ENCODE results near the gene WDFY4. TPM values are rescaled to one million over a fixed set of nuclear protein-coding genes. Genes with fewer than 3 reads are reported as not detected.

WDFY4 gene
- total RNA-seq, 1 donor from 2014 or later = not detected

GRCh38 chr10:48704156-48704555 lies 19.5 kb downstream of the WDFY4 start:
- Histone ChIP-seq H3K27ac (no peak overlapping the region), H3K79me2 (ENCODE audit: low read depth) (no peaks in the 10 kb centered on the region), H3K9me3 (ENCODE audit: low read depth) (no peaks in the 10 kb centered on the region), H3F3A (ENCODE audit: low read depth) (no peaks in the 10 kb centered on the region), H3K9ac (no peak overlapping the region), H3K4me2 (no peak overlapping the region), H2AFZ (replicated peaks) (no peak overlapping the region), H4K20me1 (ENCODE audit: low read depth) (no peaks in the 10 kb centered on the region), H3K27me3 (no peaks in the 10 kb centered on the region), H3K4me3 (no peak overlapping the region), H3K36me3 (no peaks in the 10 kb centered on the region), H3K4me1 (peaks cover 5% of the 10 kb centered on the region)
- peaks cover 4% of the 10 kb centered on the region for H3K4me1 Mint-ChIP-seq
- DNase-seq (ENCODE audit: low spot score) = no peak
- TF ChIP-seq EZH2phosphoT487 (IDR thresholded peaks at IDR 0.05) = no peak
- no peak for TF ChIP-seq EZH2 (IDR thresholded peaks at IDR 0.05)
- TF ChIP-seq CTCF (IDR thresholded peaks at IDR 0.05) = no peak
- no peak overlapping the region for H3K27ac Mint-ChIP-seq
- no peaks in the 10 kb centered on the region for H3K36me3 Mint-ChIP-seq
- H3K4me3 Mint-ChIP-seq = no peak overlapping the region
- H3K27me3 Mint-ChIP-seq (ENCODE audit: insufficient read depth, low read depth) = peaks cover 3% of the 10 kb centered on the region
- H3K9me3 Mint-ChIP-seq = no peaks in the 10 kb centered on the region

- Histone ChIP-seq H3K9me3 (ENCODE audit: low read depth) (no peaks in the 10 kb centered on the region), H3K36me3 (no peaks in the 10 kb centered on the region), H3K4me3 (no peak overlapping the region), H2AFZ (replicated peaks) (no peak overlapping the region), H3K27me3 (no peaks in the 10 kb centered on the region), H3K4me2 (no peak overlapping the region), H3F3A (ENCODE audit: low read depth) (no peaks in the 10 kb centered on the region), H3K27ac (no peak overlapping the region), H3K4me1 (peaks cover 5% of the 10 kb centered on the region), H4K20me1 (ENCODE audit: low read depth) (no peaks in the 10 kb centered on the region), H3K79me2 (ENCODE audit: low read depth) (no peaks in the 10 kb centered on the region), H3K9ac (no peak overlapping the region)
- no peak for DNase-seq (ENCODE audit: low spot score)
- Mint-ChIP-seq H3K27me3 (ENCODE audit: insufficient read depth, low read depth) (peaks cover 3% of the 10 kb centered on the region), H3K27ac (no peak overlapping the region), H3K9me3 (no peaks in the 10 kb centered on the region), H3K4me1 (peaks cover 4% of the 10 kb centered on the region), H3K36me3 (no peaks in the 10 kb centered on the region), H3K4me3 (no peak overlapping the region)
- TF ChIP-seq EZH2phosphoT487 (IDR thresholded peaks at IDR 0.05) (no peak), EZH2 (IDR thresholded peaks at IDR 0.05) (no peak), CTCF (IDR thresholded peaks at IDR 0.05) (no peak)
These were observed 20.8 kb downstream of the WDFY4 start for GRCh38 chr10:48705401-48705938.

- Mint-ChIP-seq H3K36me3 (no peaks in the 10 kb centered on the region), H3K4me3 (no peak overlapping the region), H3K27me3 (ENCODE audit: insufficient read depth, low read depth) (peaks cover 5% of the 10 kb centered on the region), H3K27ac (no peak overlapping the region), H3K4me1 (peaks cover 4% of the 10 kb centered on the region), H3K9me3 (no peaks in the 10 kb centered on the region)
- Histone ChIP-seq H3K9ac (no peak overlapping the region), H3F3A (ENCODE audit: low read depth) (no peaks in the 10 kb centered on the region), H3K27ac (no peak overlapping the region), H3K79me2 (ENCODE audit: low read depth) (no peaks in the 10 kb centered on the region), H2AFZ (replicated peaks) (no peak overlapping the region), H3K36me3 (no peaks in the 10 kb centered on the region), H3K4me1 (peaks cover 5% of the 10 kb centered on the region), H3K4me3 (no peak overlapping the region), H3K27me3 (no peaks in the 10 kb centered on the region), H3K9me3 (ENCODE audit: low read depth) (no peaks in the 10 kb centered on the region), H3K4me2 (no peak overlapping the region), H4K20me1 (ENCODE audit: low read depth) (no peaks in the 10 kb centered on the region)
- no peak for TF ChIP-seq EZH2 (IDR thresholded peaks at IDR 0.05)
- no peak for TF ChIP-seq CTCF (IDR thresholded peaks at IDR 0.05)
- TF ChIP-seq EZH2phosphoT487 (IDR thresholded peaks at IDR 0.05) = no peak
- DNase-seq (ENCODE audit: low spot score) = no peak
These were observed 22.8 kb downstream of the WDFY4 start for GRCh38 chr10:48707472-48707871.
